Smooth muscle cell (in vitro differentiated cells): Measurements from ENCODE around the gene MYL10. TPM values are rescaled to one million over a fixed set of nuclear protein-coding genes. Genes with fewer than 3 reads are reported as not detected.

Experiments used
- DNase-seq: peaks from one replicate; lab custom pipeline; 2025; ENCODE audit not compliant: unreplicated experiment; lab: John Stamatoyannopoulos, UW
- H2AFZ ChIP-seq: fragments of 200-600 bp; sonication (generic); 2 replicates; pipeline ENCODE4 v1.6.0; 2016; ENCODE audit warnings: antibody characterized with exemption, low read depth, mild to moderate bottlenecking
- H3F3A ChIP-seq: fragments of 200-600 bp; sonication (generic); 2 replicates; pipeline ENCODE4 v1.6.0; 2017; ENCODE audit warnings: antibody characterized with exemption, low read depth
- H3K27ac ChIP-seq: fragments of 200-600 bp; sonication (generic); 2 replicates; pipeline ENCODE4 v1.5.1; 2016; ENCODE audit warnings: low read depth, mild to moderate bottlenecking
- H3K27me3 ChIP-seq: fragments of 200-600 bp; sonication (generic); 2 replicates; pipeline ENCODE4 v1.6.1; 2016; ENCODE audit warnings: low read depth, mild to moderate bottlenecking
- H3K36me3 ChIP-seq: fragments of 200-600 bp; sonication (generic); 2 replicates; pipeline ENCODE4 v1.5.1; 2016; ENCODE audit warnings: low read depth
- H3K4me1 ChIP-seq: fragments of 200-600 bp; sonication (generic); 2 replicates; pipeline ENCODE4 v1.5.1; 2016; ENCODE audit warnings: low read depth
- H3K4me2 ChIP-seq: fragments of 200-600 bp; sonication (generic); 2 replicates; pipeline ENCODE4 v1.6.0; 2016; ENCODE audit warnings: mild to moderate bottlenecking
- H3K4me3 ChIP-seq: fragments of 200-600 bp; sonication (generic); 2 replicates; pipeline ENCODE4 v1.5.1; 2016; ENCODE audit warnings: mild to moderate bottlenecking
- H3K79me2 ChIP-seq: fragments of 200-600 bp; sonication (generic); 2 replicates; pipeline ENCODE4 v1.6.0; 2016; ENCODE audit warnings: low read depth, mild to moderate bottlenecking
- H3K9ac ChIP-seq: fragments of 200-600 bp; sonication (generic); 2 replicates; pipeline ENCODE4 v1.6.0; 2016; ENCODE audit warnings: low read depth
- H3K9me3 ChIP-seq: fragments of 200-600 bp; sonication (generic); replicated peaks from 2 replicates; pipeline ENCODE4 v1.5.1; 2016; ENCODE audit warnings: low read depth
- H4K20me1 ChIP-seq: fragments of 200-600 bp; sonication (generic); 2 replicates; pipeline ENCODE4 v1.6.0; 2016; ENCODE audit warnings: low read depth
- WGBS: methylation state at CpG from one replicate; pipeline ENCODE4 v1.1.7; 2016; ENCODE audit warnings: low lambda C conversion rate; 5-methylcytosine and 5-hydroxymethylcytosine counted together
- polyA plus RNA-seq: library from polyadenylated mRNA; unstranded; fragments of >200 nt; fragmentation: Nextera tagmentation; extraction: Ambion mirVana; gene quantifications from 2 replicates; pipeline ENCODE4 v1.2.1, GENCODE V29; 2016
- total RNA-seq: library from RNA; depleted of rRNA; stranded (reverse); fragments of >200 nt; gene quantifications from 2 replicates; pipeline ENCODE4 v1.2.3, GENCODE V29; 2014
- TF ChIP-seq, protein P1 (sequence below): fragments of 200-600 bp; sonication (generic); IDR thresholded peaks from 2 replicates; pipeline ENCODE4 v1.5.1; 2017; ENCODE audit warnings: borderline replicate concordance, mild to moderate bottlenecking, antibody characterized with exemption; ENCODE audit not compliant: insufficient read depth, poor library complexity, severe bottlenecking

MYL10 gene
- total and polyA plus RNA-seq, 2 experiments from 2014 or later: 5.3 to 32.7 TPM

- no peaks in the 10 kb centered on the region for H3K9me3 ChIP-seq
- H4K20me1 ChIP-seq: no peaks in the 10 kb centered on the region
- H3K36me3 ChIP-seq: no peaks in the 10 kb centered on the region
- TF ChIP-seq, protein P1, sequence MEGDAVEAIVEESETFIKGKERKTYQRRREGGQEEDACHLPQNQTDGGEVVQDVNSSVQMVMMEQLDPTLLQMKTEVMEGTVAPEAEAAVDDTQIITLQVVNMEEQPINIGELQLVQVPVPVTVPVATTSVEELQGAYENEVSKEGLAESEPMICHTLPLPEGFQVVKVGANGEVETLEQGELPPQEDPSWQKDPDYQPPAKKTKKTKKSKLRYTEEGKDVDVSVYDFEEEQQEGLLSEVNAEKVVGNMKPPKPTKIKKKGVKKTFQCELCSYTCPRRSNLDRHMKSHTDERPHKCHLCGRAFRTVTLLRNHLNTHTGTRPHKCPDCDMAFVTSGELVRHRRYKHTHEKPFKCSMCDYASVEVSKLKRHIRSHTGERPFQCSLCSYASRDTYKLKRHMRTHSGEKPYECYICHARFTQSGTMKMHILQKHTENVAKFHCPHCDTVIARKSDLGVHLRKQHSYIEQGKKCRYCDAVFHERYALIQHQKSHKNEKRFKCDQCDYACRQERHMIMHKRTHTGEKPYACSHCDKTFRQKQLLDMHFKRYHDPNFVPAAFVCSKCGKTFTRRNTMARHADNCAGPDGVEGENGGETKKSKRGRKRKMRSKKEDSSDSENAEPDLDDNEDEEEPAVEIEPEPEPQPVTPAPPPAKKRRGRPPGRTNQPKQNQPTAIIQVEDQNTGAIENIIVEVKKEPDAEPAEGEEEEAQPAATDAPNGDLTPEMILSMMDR: no peak
- H3K4me2 ChIP-seq: no peak overlapping the region
- H2AFZ ChIP-seq: no peak overlapping the region
- WGBS: 79% methylated on average over 6 of the region's 6 CpGs
- no peak overlapping the region for H3K27ac ChIP-seq
- peaks cover 26% of the 10 kb centered on the region for H3K4me1 ChIP-seq
- H3K4me3 ChIP-seq: no peak overlapping the region
- H3K27me3 ChIP-seq: no peaks in the 10 kb centered on the region
- H3K79me2 ChIP-seq: no peaks in the 10 kb centered on the region
- H3F3A ChIP-seq: peaks cover 15% of the 10 kb centered on the region
- no peak overlapping the region for H3K9ac ChIP-seq
- no peak for DNase-seq
Measured at GRCh38 chr7:101628522-101628921, 574 bp downstream of the MYL10 start.

GRCh38 chr7:101626758-101627157 lies 2.3 kb downstream of the MYL10 start:
- DNase-seq: no peak
- H3K79me2 ChIP-seq: no peaks in the 10 kb centered on the region
- no peak overlapping the region for H2AFZ ChIP-seq
- H3K4me3 ChIP-seq: no peak overlapping the region
- no peak overlapping the region for H3K27ac ChIP-seq
- no peaks in the 10 kb centered on the region for H3K27me3 ChIP-seq
- no peak overlapping the region for H3K9ac ChIP-seq
- H3K4me2 ChIP-seq: no peak overlapping the region
- peaks cover 19% of the 10 kb centered on the region for H3F3A ChIP-seq
- TF ChIP-seq, protein P1: no peak
- no peaks in the 10 kb centered on the region for H4K20me1 ChIP-seq
- peaks cover 38% of the 10 kb centered on the region for H3K4me1 ChIP-seq
- WGBS: 91% methylated on average over 9 of the region's 9 CpGs
- H3K36me3 ChIP-seq: no peaks in the 10 kb centered on the region
- no peaks in the 10 kb centered on the region for H3K9me3 ChIP-seq

- Histone ChIP-seq H3K27ac (peak overlapping the region; percentile 98), H4K20me1 (no peaks in the 10 kb centered on the region), H3F3A (peaks cover 24% of the 10 kb centered on the region), H3K79me2 (no peaks in the 10 kb centered on the region), H3K4me1 (peaks cover 38% of the 10 kb centered on the region), H3K4me3 (no peak overlapping the region), H3K4me2 (no peak overlapping the region), H2AFZ (peak overlapping the region; percentile 33), H3K36me3 (no peaks in the 10 kb centered on the region), H3K9ac (peak overlapping the region; percentile 54), H3K9me3 (no peaks in the 10 kb centered on the region), H3K27me3 (no peaks in the 10 kb centered on the region)
- DNase-seq: no peak
- WGBS: 63% methylated on average over 14 of the region's 15 CpGs
- TF ChIP-seq, protein P1: no peak
Measured at GRCh38 chr7:101626069-101626671, 2.9 kb downstream of the MYL10 start.

- Histone ChIP-seq H3K4me1 (peaks cover 38% of the 10 kb centered on the region), H3K27me3 (no peaks in the 10 kb centered on the region), H3K36me3 (no peaks in the 10 kb centered on the region), H3K4me2 (peak overlapping the region; percentile 20), H3K79me2 (no peaks in the 10 kb centered on the region), H3K9ac (peak overlapping the region; percentile 54), H3K9me3 (no peaks in the 10 kb centered on the region), H4K20me1 (no peaks in the 10 kb centered on the region), H3K4me3 (no peak overlapping the region), H3F3A (peaks cover 28% of the 10 kb centered on the region), H2AFZ (peak overlapping the region; percentile 33), H3K27ac (peak overlapping the region; percentile 98)
- 19% methylated on average over 17 of the region's 18 CpGs for WGBS
- no peak for DNase-seq
- TF ChIP-seq, protein P1: no peak
Measured at GRCh38 chr7:101625031-101625791, 3.9 kb downstream of the MYL10 start.
